Endothelial cell of umbilical vein (primary cell): ENCODE data around the gene PRKCB. TPM values are rescaled to one million over a fixed set of nuclear protein-coding genes. Genes with fewer than 3 reads are reported as not detected.

Source experiments
- BruUV-seq: library from RNA; stranded (reverse); fragments of 400-500 nt; replicated peaks from 2 replicates; lab custom pipeline; 2021; lab: Mats Ljungman, UMichigan
- CTCF ChIA-PET: fragments of 300-600, 350-600 bp; sonication (Branson Sonifier 250); formaldehyde crosslinking; loops from one replicate; lab custom pipeline; 2021; ENCODE audit warnings: antibody characterized with exemption, inconsistent platforms; lab: Charles Lee
- POLR2A ChIA-PET: fragments of 300-600, 350-600 bp; sonication (Branson Sonifier 250); formaldehyde crosslinking; loops from one replicate; lab custom pipeline; 2021; ENCODE audit warnings: antibody characterized with exemption, inconsistent platforms; lab: Charles Lee
- DNase-seq: peaks from one replicate; pipeline ENCODE4 v3.0.0-alpha.2; 2011; ENCODE audit warnings: low read depth, low spot score
- FAIRE-seq: peaks from 2 replicates; lab custom pipeline; 2011; peaks lifted over from hg19 to GRCh38; lab: Jason Lieb, UNC
- H2AFZ ChIP-seq: 2 replicates; pipeline ENCODE4 v1.6.0; 2012; ENCODE audit warnings: low read depth, low read length, control low read depth, inconsistent platforms
- H3K27ac ChIP-seq: 2 replicates; pipeline ENCODE4 v1.5.1; 2011; ENCODE audit warnings: low read depth, mild to moderate bottlenecking, control low read depth, low read length, moderate library complexity; ENCODE audit not compliant: insufficient read depth
- H3K27me3 ChIP-seq, 2 experiments: 2 replicates each; pipeline versions ENCODE4 v1.6.0 to v1.6.1; 2011; ENCODE audit warnings: low read length in 2 of 2, mixed read lengths in 1 of 2; ENCODE audit not compliant: control insufficient read depth in 2 of 2, insufficient read depth in 2 of 2
- H3K36me3 ChIP-seq, 2 experiments: 2 replicates in 1 of 2; 3 replicates in 1 of 2; pipeline ENCODE4 v1.5.1; 2011; ENCODE audit warnings: low read length in 2 of 2, mild to moderate bottlenecking in 1 of 2, moderate library complexity in 1 of 2; ENCODE audit not compliant: control insufficient read depth in 2 of 2, insufficient read depth in 2 of 2; ENCODE audit errors: extremely low read depth in 1 of 2
- H3K4me1 ChIP-seq: 3 replicates; pipeline ENCODE4 v1.5.1; 2011; ENCODE audit warnings: mild to moderate bottlenecking, low read length; ENCODE audit not compliant: control insufficient read depth, insufficient read depth; ENCODE audit errors: extremely low read depth
- H3K4me2 ChIP-seq: 2 replicates; pipeline ENCODE4 v1.6.1; 2011; ENCODE audit warnings: low read length, control low read depth, mixed read lengths; ENCODE audit not compliant: insufficient read depth
- H3K4me3 ChIP-seq, 3 experiments: fragments of 200-600 bp in 1 of 3; sonication (generic), shearing (Covaris generic) in 1 of 3; replicated peaks in 1 of 3; 2 replicates each; pipeline ENCODE4 v1.5.1; 2011 to 2016; ENCODE audit warnings: control low read depth in 3 of 3, low read length in 3 of 3, mild to moderate bottlenecking in 2 of 3, inconsistent platforms in 1 of 3, low read depth in 1 of 3, moderate library complexity in 1 of 3; ENCODE audit not compliant: insufficient read depth in 1 of 3
- H3K79me2 ChIP-seq: 2 replicates; pipeline ENCODE4 v1.6.0; 2012; ENCODE audit warnings: low read length, inconsistent platforms; ENCODE audit not compliant: control insufficient read depth, insufficient read depth
- H3K9ac ChIP-seq: replicated peaks from 2 replicates; pipeline ENCODE3; 2011; ENCODE audit warnings: low read length, control low read depth; ENCODE audit not compliant: insufficient read depth; ENCODE audit errors: extremely low read depth
- H3K9me1 ChIP-seq: replicated peaks from 3 replicates; pipeline ENCODE4 v1.6.0; 2011; ENCODE audit warnings: mild to moderate bottlenecking, low read length; ENCODE audit not compliant: control insufficient read depth, insufficient read depth; ENCODE audit errors: extremely low read depth
- H3K9me3 ChIP-seq: replicated peaks from 2 replicates; pipeline ENCODE4 v1.5.1; 2012; ENCODE audit warnings: low read length, inconsistent platforms; ENCODE audit not compliant: control insufficient read depth, insufficient read depth
- H4K20me1 ChIP-seq: replicated peaks from 2 replicates; pipeline ENCODE3; 2011; ENCODE audit warnings: mild to moderate bottlenecking, low read length; ENCODE audit not compliant: control insufficient read depth, insufficient read depth; ENCODE audit errors: extremely low read depth
- EZH2 ChIP-seq: IDR thresholded peaks from 2 replicates; pipeline ENCODE4 v1.6.1; 2012; ENCODE audit warnings: borderline replicate concordance, low read depth, mild to moderate bottlenecking, moderate library complexity, low read length, inconsistent platforms; ENCODE audit not compliant: severe bottlenecking
- JUN ChIP-seq: IDR thresholded peaks from 2 replicates; pipeline ENCODE4 v1.6.1; 2011; ENCODE audit warnings: borderline replicate concordance, low read depth; ENCODE audit not compliant: insufficient read length, insufficient read depth
- POLR2AphosphoS5 ChIP-seq: IDR thresholded peaks from 2 replicates; pipeline ENCODE4 v1.6.1; 2012; ENCODE audit warnings: low read depth, mild to moderate bottlenecking, control low read depth, low read length, moderate library complexity; ENCODE audit not compliant: insufficient read depth
- dilution Hi-C: fragments of 300-500 bp; cut with MboI; formaldehyde crosslinking; loops from one replicate; pipeline ENCODE4 v1.15.0; 2019; ENCODE audit warnings: low sequenced_read_pairs; ENCODE audit not compliant: extremely low pct_ligation_motif_present
- intact Hi-C: fragments of 100-400 bp; cut with micrococcal nuclease; formaldehyde crosslinking; loops from one replicate; pipeline ENCODE4 v1.10.0; 2022
- polyA plus RNA-seq, 4 experiments: library from polyadenylated mRNA; depleted of rRNA in 3 of 4; stranded (reverse) in 3 of 4; unstranded in 1 of 4; fragments of >200 nt; gene quantifications; 2 replicates each; pipeline versions ENCODE4 v1.2.1 to v1.2.3, GENCODE V29; 2011 to 2012; ENCODE audit warnings: missing spikeins in 1 of 4
- total RNA-seq: library from RNA; stranded (reverse); gene quantifications from 2 replicates; pipeline ENCODE4 v1.2.3, GENCODE V29; 2021
- TF ChIP-seq, protein P1 (sequence below): IDR thresholded peaks from 2 replicates; pipeline ENCODE4 v1.6.1; 2011; ENCODE audit not compliant: insufficient read depth, insufficient read length

Gene PRKCB
- total and polyA plus RNA-seq, 2 donors (not counting 3 experiments of a cell fraction or from before 2014, with no cell fraction given) = 0.01 TPM; not detected in 1

DNA sequence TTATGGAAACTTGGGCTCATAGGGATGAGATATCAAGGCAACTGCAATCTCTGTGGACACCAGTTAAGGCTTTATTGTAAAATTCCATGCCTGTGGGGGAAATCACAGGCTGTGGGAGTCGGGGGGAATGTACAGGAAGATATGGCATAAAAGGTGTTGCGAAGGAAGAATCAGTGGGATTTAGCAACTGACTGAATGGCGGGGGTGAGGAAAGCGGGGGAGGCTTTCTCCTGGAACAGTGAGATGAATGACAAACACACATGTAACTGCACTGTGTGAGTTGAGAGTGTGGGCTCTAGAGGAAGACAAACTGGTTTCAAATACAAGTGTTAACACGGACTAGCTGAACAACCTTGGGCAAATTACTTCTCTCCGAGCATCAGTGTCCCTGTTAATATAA, 143.7 kb downstream of the PRKCB start:
- no peak overlapping the region for H3K27ac ChIP-seq
- H3K4me3 ChIP-seq = no peak overlapping the region
- H3K4me1 ChIP-seq = no peaks in the 10 kb centered on the region
- TF ChIP-seq, protein P1, sequence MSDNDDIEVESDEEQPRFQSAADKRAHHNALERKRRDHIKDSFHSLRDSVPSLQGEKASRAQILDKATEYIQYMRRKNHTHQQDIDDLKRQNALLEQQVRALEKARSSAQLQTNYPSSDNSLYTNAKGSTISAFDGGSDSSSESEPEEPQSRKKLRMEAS = no peak
- TF ChIP-seq POLR2AphosphoS5 = no peak
- H3K9ac ChIP-seq = no peak overlapping the region
- no peak for FAIRE-seq
- DNase-seq = no peak
- intact Hi-C loops (no loop called here), dilution Hi-C loops (no loop called here)
- no peaks in the 10 kb centered on the region for H3K9me1 ChIP-seq
- no TSS peak for BruUV-seq
- no peaks in the 10 kb centered on the region for H3K27me3 ChIP-seq
- no peak overlapping the region for H2AFZ ChIP-seq
- ChIA-PET POLR2A (no interaction called here), CTCF (no interaction called here)
- H3K4me2 ChIP-seq = no peak overlapping the region
- H4K20me1 ChIP-seq = no peaks in the 10 kb centered on the region
- H3K9me3 ChIP-seq = no peaks in the 10 kb centered on the region
- H3K36me3 ChIP-seq = no peaks in the 10 kb centered on the region
- no peaks in the 10 kb centered on the region for H3K79me2 ChIP-seq

DNA sequence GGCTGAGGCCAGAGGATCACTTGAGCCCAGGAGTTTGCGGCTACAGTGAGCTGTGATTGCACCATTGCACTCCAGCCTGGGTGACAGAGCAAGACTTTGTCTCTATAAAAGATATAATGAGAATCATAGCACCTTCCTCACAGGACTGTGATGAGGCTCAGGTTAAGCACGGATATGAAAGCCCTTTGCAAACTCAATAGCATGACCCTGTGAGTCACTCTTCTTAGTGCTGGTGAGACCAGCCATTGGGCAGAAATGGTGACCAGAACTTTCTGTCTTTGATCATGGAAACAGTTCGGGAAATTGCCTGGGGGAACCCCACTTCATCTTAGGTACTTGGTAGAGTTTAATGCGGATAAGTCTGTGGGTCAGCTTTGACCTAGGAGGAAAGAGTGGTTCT, 144.2 kb downstream of the PRKCB start:
- Histone ChIP-seq H3K27me3 (no peaks in the 10 kb centered on the region), H3K4me1 (no peaks in the 10 kb centered on the region), H3K79me2 (no peaks in the 10 kb centered on the region), H3K4me2 (no peak overlapping the region), H3K9me1 (no peaks in the 10 kb centered on the region), H3K9ac (no peak overlapping the region), H3K9me3 (no peaks in the 10 kb centered on the region), H2AFZ (no peak overlapping the region), H3K4me3 (no peak overlapping the region), H4K20me1 (no peaks in the 10 kb centered on the region), H3K36me3 (no peaks in the 10 kb centered on the region), H3K27ac (no peak overlapping the region)
- dilution Hi-C loops (no loop called here), intact Hi-C loops (no loop called here)
- no peak for TF ChIP-seq JUN
- TF ChIP-seq POLR2AphosphoS5 = no peak
- no peak for TF ChIP-seq EZH2
- BruUV-seq = no TSS peak
- FAIRE-seq (no peak), DNase-seq (no peak)
- ChIA-PET POLR2A (no interaction called here), CTCF (no interaction called here)
